Choroid plexus epithelial cell (primary cell): ENCODE data around the gene RTL5.

Source experiments
- DNase-seq: peaks from one replicate; pipeline ENCODE4 v3.0.0-alpha.2; 2010; ENCODE audit warnings: low read depth
- H3K4me3 ChIP-seq: 2 replicates; pipeline ENCODE4 v1.5.1; 2011; ENCODE audit warnings: low read depth, mild to moderate bottlenecking, control low read depth, low read length, moderate library complexity
- CTCF ChIP-seq: conservative IDR thresholded peaks from 2 replicates; pipeline ENCODE4 v1.5.1; 2011; ENCODE audit warnings: low read depth, mild to moderate bottlenecking, control low read depth, inconsistent platforms, low read length, moderate library complexity

The RTL5 gene

GRCh38 chrX:72079607-72080006 lies 52.1 kb downstream of the RTL5 start:
- no peak for DNase-seq
- TF ChIP-seq CTCF = no peak
- H3K4me3 ChIP-seq = no peak overlapping the region

GRCh38 chrX:72078411-72078810 lies 53.3 kb downstream of the RTL5 start:
- DNase-seq = no peak
- no peak overlapping the region for H3K4me3 ChIP-seq
- TF ChIP-seq CTCF = no peak
